Upper lobe of left lung (tissue), 6 donors: ENCODE measurements around the gene RBMX2. TPM values are rescaled to one million over a fixed set of nuclear protein-coding genes. Genes with fewer than 3 reads are reported as not detected.

ENCODE experiments used
- ATAC-seq, 2 donors: fragments of 200-7000 bp; cut with Tn5 transposase; one replicate each; pipeline ENCODE4 v1.9.1; 2022; ENCODE audit warnings: mild to moderate bottlenecking in 2 of 2, moderate library complexity in 2 of 2; ENCODE audit not compliant: low FRiP score in 2 of 2
- DNase-seq, 2 donors: peaks; one replicate each; pipeline ENCODE4 v3.0.0-alpha.2; 2019 to 2020
- H3K27ac ChIP-seq, 4 donors: fragments of 200-600 bp; sonication (generic); one replicate each; pipeline ENCODE4 v1.5.1; 2016 to 2019
- H3K27me3 ChIP-seq, 4 donors: fragments of 200-600 bp; sonication (generic); one replicate each; pipeline ENCODE4 v1.5.1; 2017 to 2019
- H3K36me3 ChIP-seq, 4 donors: fragments of 200-600 bp; sonication (generic); one replicate each; pipeline ENCODE4 v1.5.1; 2016 to 2019
- H3K4me1 ChIP-seq, 4 donors: fragments of 200-600 bp; sonication (generic); one replicate each; pipeline ENCODE4 v1.5.1; 2018 to 2019
- H3K4me3 ChIP-seq, 4 donors: fragments of 200-600 bp; sonication (generic); one replicate each; pipeline ENCODE4 v1.5.1; 2017 to 2019; ENCODE audit warnings: mild to moderate bottlenecking in 2 of 4, moderate library complexity in 1 of 4
- H3K9me3 ChIP-seq, 4 donors: fragments of 200-600 bp; sonication (generic); one replicate each; pipeline ENCODE4 v1.5.1; 2018 to 2019
- EP300 ChIP-seq, 4 donors: sonication (generic); formaldehyde crosslinking; IDR thresholded peaks; one replicate each; pipeline ENCODE4 v1.5.1; 2017; ENCODE audit warnings: antibody characterized with exemption in 4 of 4, control low read depth in 2 of 4
- POLR2A ChIP-seq, 4 donors: fragments of 450-650 bp; IDR thresholded peaks; one replicate each; pipeline ENCODE4 v1.5.1; 2016 to 2017; ENCODE audit warnings: antibody characterized with exemption in 4 of 4, mild to moderate bottlenecking in 2 of 4
- POLR2AphosphoS5 ChIP-seq, 2 donors: sonication (generic); formaldehyde crosslinking; IDR thresholded peaks; one replicate each; pipeline ENCODE4 v1.5.1; 2017; ENCODE audit warnings: antibody characterized with exemption in 2 of 2
- WGBS, 2 donors: methylation state at CpG; one replicate each; pipeline ENCODE4 v1.1.5; 2017 to 2018; 5-methylcytosine and 5-hydroxymethylcytosine counted together
- total RNA-seq, 6 donors: library from RNA; depleted of rRNA in 4 of 6; stranded (reverse); fragments of >200 nt in 4 of 6; gene quantifications; one replicate each; pipeline versions ENCODE4 v1.1.0 to v1.2.1, GENCODE V29; 2016 to 2021
- TF ChIP-seq, protein P1 (sequence below), 6 experiments: fragments of 450-650 bp in 4 of 6; fragments of 200-600 bp in 2 of 6; sonication (generic) in 2 of 6; IDR thresholded peaks; one replicate each; pipeline ENCODE4 v1.5.1; 2016 to 2019; ENCODE audit warnings: antibody characterized with exemption in 6 of 6
- donor health status: DM: no; HTN: no; CAD: no; lungs with moderate emphysema.
- donor health status: DM: no; HTN: yes; CAD: no; lungs with severe emphysema.

RBMX2 gene
- total RNA-seq, 6 donors from 2014 or later = 6.0 to 21.0 (median 13.9) TPM

DNA sequence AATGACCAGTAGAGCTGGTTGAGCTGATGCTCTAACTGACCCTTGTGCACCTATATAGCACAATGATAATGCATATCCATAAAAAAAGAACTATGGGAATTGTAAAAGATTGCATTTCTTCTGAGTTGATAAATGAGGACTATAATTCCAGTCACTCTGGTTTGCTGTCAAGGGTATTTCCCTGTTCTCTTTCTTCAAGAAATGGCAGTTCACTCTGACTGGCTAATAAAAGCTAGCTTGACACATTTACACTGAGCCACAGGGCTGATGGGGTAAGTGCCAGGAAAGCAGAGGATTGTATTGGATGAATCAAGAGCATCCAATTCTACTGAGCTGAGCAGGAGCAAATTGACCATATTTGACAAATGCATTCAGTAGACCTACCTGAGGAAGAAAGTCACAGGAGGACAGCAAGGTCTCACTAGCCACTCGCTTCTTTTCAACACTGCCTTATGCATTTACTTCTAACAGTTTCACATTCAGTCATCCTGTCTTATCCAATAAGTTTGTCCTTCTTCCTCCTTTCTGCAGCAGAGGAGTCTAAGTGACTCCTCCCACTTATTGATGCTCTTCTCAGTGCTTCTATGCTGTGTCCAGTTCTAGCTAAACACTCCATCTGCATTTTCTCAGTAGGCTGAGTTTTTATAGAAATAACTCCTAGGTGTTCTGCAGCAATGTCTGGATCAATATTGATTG, 43.0 kb downstream of the RBMX2 start:
- Histone ChIP-seq H3K36me3 (no peaks in the 10 kb centered on the region), H3K27me3 (no peaks in the 10 kb centered on the region), H3K9me3 (no peaks in the 10 kb centered on the region), H3K4me1 (no peaks in the 10 kb centered on the region), H3K27ac (no peak overlapping the region), H3K4me3 (no peak overlapping the region)
- WGBS, 2 donors = 85 to 92% methylated on average over 1 of the region's 1 CpG
- TF ChIP-seq POLR2A (IDR thresholded peaks at IDR 0.05) = no peak
- TF ChIP-seq POLR2AphosphoS5 (IDR thresholded peaks at IDR 0.05) = no peak
- TF ChIP-seq, protein P1, sequence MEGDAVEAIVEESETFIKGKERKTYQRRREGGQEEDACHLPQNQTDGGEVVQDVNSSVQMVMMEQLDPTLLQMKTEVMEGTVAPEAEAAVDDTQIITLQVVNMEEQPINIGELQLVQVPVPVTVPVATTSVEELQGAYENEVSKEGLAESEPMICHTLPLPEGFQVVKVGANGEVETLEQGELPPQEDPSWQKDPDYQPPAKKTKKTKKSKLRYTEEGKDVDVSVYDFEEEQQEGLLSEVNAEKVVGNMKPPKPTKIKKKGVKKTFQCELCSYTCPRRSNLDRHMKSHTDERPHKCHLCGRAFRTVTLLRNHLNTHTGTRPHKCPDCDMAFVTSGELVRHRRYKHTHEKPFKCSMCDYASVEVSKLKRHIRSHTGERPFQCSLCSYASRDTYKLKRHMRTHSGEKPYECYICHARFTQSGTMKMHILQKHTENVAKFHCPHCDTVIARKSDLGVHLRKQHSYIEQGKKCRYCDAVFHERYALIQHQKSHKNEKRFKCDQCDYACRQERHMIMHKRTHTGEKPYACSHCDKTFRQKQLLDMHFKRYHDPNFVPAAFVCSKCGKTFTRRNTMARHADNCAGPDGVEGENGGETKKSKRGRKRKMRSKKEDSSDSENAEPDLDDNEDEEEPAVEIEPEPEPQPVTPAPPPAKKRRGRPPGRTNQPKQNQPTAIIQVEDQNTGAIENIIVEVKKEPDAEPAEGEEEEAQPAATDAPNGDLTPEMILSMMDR (IDR thresholded peaks at IDR 0.05) = no peak
- no peak for TF ChIP-seq EP300 (IDR thresholded peaks at IDR 0.05)
- DNase-seq = no peak
- ATAC-seq = no peak

DNA sequence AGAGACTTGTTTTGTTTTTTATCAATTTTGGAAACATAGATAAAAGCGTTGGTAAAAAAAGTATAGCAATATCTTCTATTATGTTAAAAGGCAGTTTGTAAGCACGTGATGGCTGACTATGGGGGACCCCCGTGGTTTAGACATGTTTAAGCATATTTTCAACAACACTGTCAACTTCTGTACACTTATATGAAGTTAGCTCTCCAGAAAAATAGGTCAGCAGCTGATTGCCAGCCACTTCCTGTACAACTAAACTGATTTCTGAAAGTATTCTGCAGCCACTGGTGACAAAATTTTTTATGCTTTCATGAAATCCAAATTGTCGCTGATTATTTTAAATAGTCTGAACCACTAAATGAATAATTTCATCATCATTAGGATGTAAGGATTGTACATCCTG, 45.2 kb downstream of the RBMX2 start:
- 46 to 56% methylated on average over 4 of the region's 4 CpGs for WGBS, 2 donors
- Histone ChIP-seq H3K27me3 (no peaks in the 10 kb centered on the region), H3K36me3 (no peaks in the 10 kb centered on the region), H3K4me3 (no peak overlapping the region), H3K4me1 (no peaks in the 10 kb centered on the region), H3K27ac (no peak overlapping the region), H3K9me3 (no peaks in the 10 kb centered on the region)
- ATAC-seq (no peak), DNase-seq (no peak)
- TF ChIP-seq POLR2A (IDR thresholded peaks at IDR 0.05) = no peak
- TF ChIP-seq, protein P1 (IDR thresholded peaks at IDR 0.05) = no peak
- no peak for TF ChIP-seq EP300 (IDR thresholded peaks at IDR 0.05)
- no peak for TF ChIP-seq POLR2AphosphoS5 (IDR thresholded peaks at IDR 0.05)

Other genes with a start within 250 kb of the RBMX2 start
- 10 to 100 TPM; 14.1 to 29.5 (median 21.9) TPM for gene AIFM1, start 236.1 kb upstream of the RBMX2 start, total RNA-seq
- 1 to 10 TPM in 1 of 6 donors, under 1 TPM in 3, not detected in 2; 0.29 to 1.1 (median 0.75) TPM for gene RAB33A, start 230.0 kb upstream of the RBMX2 start, total RNA-seq
- 1 to 10 TPM; 2.8 to 3.8 (median 3.4) TPM for gene ZNF280C, start 133.1 kb upstream of the RBMX2 start, total RNA-seq
- 10 to 100 TPM in 1 of 6 donors, 1 to 10 TPM in 5; 7.6 to 16.1 (median 8.3) TPM for gene SLC25A14, start 62.1 kb upstream of the RBMX2 start, total RNA-seq
- not detected for gene GPR119, start 16.3 kb upstream of the RBMX2 start, total RNA-seq